Measurements from ENCODE around the gene SIGMAR1. TPM values are rescaled to one million over a fixed set of nuclear protein-coding genes. Genes with fewer than 3 reads are reported as not detected.

SIGMAR1 gene
- polyA plus RNA-seq, 12 donors, result 37.0 to 60.3 (median 45.3) TPM; not detected in 1

- no peak for DNase-seq
Observed at GRCh38 chr9:34610434-34611206, 27.0 kb downstream of the SIGMAR1 start.

- no peak for DNase-seq
Observed at GRCh38 chr9:34607331-34607730, 30.3 kb downstream of the SIGMAR1 start.

GRCh38 chr9:34606905-34607304 lies 30.7 kb downstream of the SIGMAR1 start:
- no peak for DNase-seq

- no peak for DNase-seq
Observed at GRCh38 chr9:34606190-34606589, 31.4 kb downstream of the SIGMAR1 start.

- peak; percentile 84 for DNase-seq
Observed at GRCh38 chr9:34603610-34604231, 33.9 kb downstream of the SIGMAR1 start.

GRCh38 chr9:34601937-34602573 lies 35.5 kb downstream of the SIGMAR1 start:
- no peak for DNase-seq

GRCh38 chr9:34600908-34601307 lies 36.7 kb downstream of the SIGMAR1 start:
- no peak for DNase-seq

GRCh38 chr9:34599546-34599945 lies 38.0 kb downstream of the SIGMAR1 start:
- no peak for DNase-seq

- no peak for DNase-seq
Observed at GRCh38 chr9:34594177-34594576, 43.4 kb downstream of the SIGMAR1 start.

GRCh38 chr9:34592895-34593601 lies 44.5 kb downstream of the SIGMAR1 start:
- peak; percentile 57 for DNase-seq

- DNase-seq, result no peak
Observed at GRCh38 chr9:34591917-34592866, 45.4 kb downstream of the SIGMAR1 start.

GRCh38 chr9:34591248-34591916 lies 46.2 kb downstream of the SIGMAR1 start:
- peak; percentile 92 for DNase-seq

- DNase-seq, result no peak
Observed at GRCh38 chr9:34590381-34591247, 47.0 kb downstream of the SIGMAR1 start.

- DNase-seq, result peak; percentile 75
Observed at GRCh38 chr9:34589636-34590380, 47.8 kb downstream of the SIGMAR1 start, which contains the start of gene CNTFR. TSS of gene CNTFR (minus strand) at chr9:34589724. CDS start at chr9:34568981, 20,743 bp downstream.

- no peak for DNase-seq
Observed at GRCh38 chr9:34588671-34589635, 48.6 kb downstream of the SIGMAR1 start.

GRCh38 chr9:34587271-34587670 lies 50.3 kb downstream of the SIGMAR1 start:
- DNase-seq, result no peak

GRCh38 chr9:34585946-34586669 lies 51.5 kb downstream of the SIGMAR1 start:
- DNase-seq, result no peak

Measured in muscle of arm (tissue), 12 donors.